WTC11 (cell line): Measurements from ENCODE around the gene FGF12.

Source experiments
- ARID4B ChIP-seq: sonication (generic); formaldehyde crosslinking; IDR thresholded peaks from 2 replicates; pipeline ENCODE4 v1.8.0; 2023; ENCODE audit warnings: missing genetic modification reagents, mild to moderate bottlenecking, borderline replicate concordance
- ATF3 ChIP-seq: sonication (generic); formaldehyde crosslinking; conservative IDR thresholded peaks from 2 replicates; pipeline ENCODE4 v1.8.1; 2022; ENCODE audit warnings: mild to moderate bottlenecking, missing genetic modification reagents
- CTCF ChIP-seq: fragments of 200-600 bp; IDR thresholded peaks from 2 replicates; pipeline ENCODE4 v1.8.0; 2022; ENCODE audit warnings: antibody characterized with exemption
- ELF4 ChIP-seq: sonication (generic); formaldehyde crosslinking; IDR thresholded peaks from 2 replicates; pipeline ENCODE4 v1.8.1; 2022; ENCODE audit warnings: low read depth, mild to moderate bottlenecking, moderate library complexity, missing genetic modification reagents
- HMGXB4 ChIP-seq: sonication (generic); formaldehyde crosslinking; IDR thresholded peaks from 2 replicates; pipeline ENCODE4 v1.8.1; 2023; ENCODE audit warnings: mild to moderate bottlenecking, moderate library complexity, missing genetic modification reagents
- MAX ChIP-seq: sonication (generic); formaldehyde crosslinking; IDR thresholded peaks from 2 replicates; pipeline ENCODE4 v1.8.0; 2022; ENCODE audit warnings: mild to moderate bottlenecking, missing genetic modification reagents
- MYBL2 ChIP-seq: sonication (generic); formaldehyde crosslinking; IDR thresholded peaks from 2 replicates; pipeline ENCODE4 v1.8.1; 2023; ENCODE audit warnings: mild to moderate bottlenecking, moderate library complexity, missing genetic modification reagents
- NFYB ChIP-seq: sonication (generic); formaldehyde crosslinking; conservative IDR thresholded peaks from 2 replicates; pipeline ENCODE4 v1.8.0; 2022; ENCODE audit warnings: low read depth, missing genetic modification reagents
- PREB ChIP-seq: sonication (generic); formaldehyde crosslinking; IDR thresholded peaks from 2 replicates; pipeline ENCODE4 v1.8.1; 2022; ENCODE audit warnings: mild to moderate bottlenecking, missing genetic modification reagents, moderate library complexity, borderline replicate concordance
- ZNF532 ChIP-seq: fragments of 250-450 bp; sonication (Bioruptor Pico); IDR thresholded peaks from 2 replicates; pipeline ENCODE4 v1.9.0; 2021; ENCODE audit warnings: mild to moderate bottlenecking, borderline replicate concordance

- no peak for TF ChIP-seq NFYB (CRISPR knock-in tag)
- no peak for TF ChIP-seq HMGXB4
- TF ChIP-seq ATF3 (CRISPR knock-in tag), result no peak
- TF ChIP-seq CTCF, result no peak
- no peak for TF ChIP-seq ARID4B
- no peak for TF ChIP-seq MYBL2 (CRISPR knock-in tag)
- TF ChIP-seq PREB (CRISPR knock-in tag), result no peak
- TF ChIP-seq ZNF532 (CRISPR knock-in tag), result no peak
- no peak for TF ChIP-seq ELF4 (CRISPR knock-in tag)
- no peak for TF ChIP-seq MAX
These were observed 150.1 kb downstream of the FGF12 start for GRCh38 chr3:192577271-192577670.
